ENCODE data around the gene ATP5PD.
A peak's percentile ranks its signal among the peaks of the same experiment; 100 is the strongest.
"Not testable (repeated sequence)": the region's sequence is repeated elsewhere in the genome, so short reads cannot be mapped to it uniquely, and the experiment has no call there.

ATP5PD gene

GRCh38 chr17:75051941-75052340, 5.2 kb upstream of the ATP5PD start:
- ATAC-seq (no peak), DNase-seq (no peak)

GRCh38 chr17:75049706-75050105, 2.9 kb upstream of the ATP5PD start:
- ATAC-seq (no peak), DNase-seq (no peak)

GRCh38 chr17:75049057-75049456, 2.3 kb upstream of the ATP5PD start:
- ATAC-seq (no peak), DNase-seq (no peak)

- DNase-seq = no peak
- ATAC-seq = no peak
Measured at GRCh38 chr17:75048249-75048878, 1.6 kb upstream of the ATP5PD start.

GRCh38 chr17:75047398-75048098, 779 bp upstream of the ATP5PD start:
- ATAC-seq (peak; percentile 1), DNase-seq (peak; percentile 49)

- ATAC-seq = not testable (repeated sequence)
- peak; percentile 58 for DNase-seq
Measured at GRCh38 chr17:75045946-75046406, 793 bp downstream of the ATP5PD start.

- no peak for ATAC-seq
- DNase-seq = no peak
Measured at GRCh38 chr17:75044716-75045115, 2.1 kb downstream of the ATP5PD start.

GRCh38 chr17:75043789-75044188, 3.0 kb downstream of the ATP5PD start:
- not testable (repeated sequence) for DNase-seq, ATAC-seq

GRCh38 chr17:75041656-75042280, 5.0 kb downstream of the ATP5PD start:
- ATAC-seq = no peak
- no peak for DNase-seq

GRCh38 chr17:75039238-75039637, 7.5 kb downstream of the ATP5PD start:
- no peak for ATAC-seq

GRCh38 chr17:75036643-75037268, 10.0 kb downstream of the ATP5PD start:
- ATAC-seq (peak; percentile 57), DNase-seq (peak; percentile 70)

More at GRCh38 chr17:75039238-75039637, 7.5 kb downstream of the ATP5PD start:
- DNase-seq = no peak

GRCh38 chr17:75034236-75034908, 12.4 kb downstream of the ATP5PD start:
- DNase-seq (peak; percentile 96), ATAC-seq (peak; percentile 67)

GRCh38 chr17:75033346-75034235, 13.2 kb downstream of the ATP5PD start:
- DNase-seq (peak; percentile 95), ATAC-seq (peak; percentile 41)

GRCh38 chr17:75032720-75033280, 14.0 kb downstream of the ATP5PD start:
- DNase-seq = no peak
- no peak for ATAC-seq

GRCh38 chr17:75031972-75032719, 14.6 kb downstream of the ATP5PD start:
- ATAC-seq = no peak

GRCh38 chr17:75030161-75030560, 16.6 kb downstream of the ATP5PD start:
- no peak for ATAC-seq
- DNase-seq = no peak

More at GRCh38 chr17:75031972-75032719, 14.6 kb downstream of the ATP5PD start:
- DNase-seq = peak; percentile 67

GRCh38 chr17:75026650-75027049, 20.1 kb downstream of the ATP5PD start:
- DNase-seq, ATAC-seq: not testable (repeated sequence)

- not testable (repeated sequence) for DNase-seq, ATAC-seq
Measured at GRCh38 chr17:75025398-75025734, 21.4 kb downstream of the ATP5PD start.

GRCh38 chr17:75024686-75025397, 21.9 kb downstream of the ATP5PD start:
- DNase-seq = no peak
- ATAC-seq = no peak
